CD4-positive, alpha-beta T cell (primary cell): ENCODE measurements around the gene CEP104. TPM values are rescaled to one million over a fixed set of nuclear protein-coding genes. Genes with fewer than 3 reads are reported as not detected.

Experiments used
- ATAC-seq: fragments of 200-7000 bp; cut with Tn5 transposase; one replicate; pipeline ENCODE4 v1.10.0; 2022; ENCODE audit warnings: mild to moderate bottlenecking; ENCODE audit not compliant: poor library complexity
- CTCF ChIA-PET: fragments of 350-600 bp; sonication (Branson Sonifier 250); formaldehyde crosslinking; loops from one replicate; lab custom pipeline; 2021; ENCODE audit warnings: antibody characterized with exemption, inconsistent platforms; lab: Charles Lee
- POLR2A ChIA-PET: fragments of 350-600 bp; sonication (Branson Sonifier 250); formaldehyde crosslinking; loops from one replicate; lab custom pipeline; 2021; ENCODE audit warnings: antibody characterized with exemption, inconsistent platforms; lab: Charles Lee
- DNase-seq, 14 experiments: peaks; one replicate each; pipeline ENCODE4 v3.0.0-alpha.2; 2013 to 2020; ENCODE audit warnings: mixed read lengths in 2 of 14
- H3K27ac ChIP-seq, 2 donors: one replicate each; pipeline versions ENCODE4 v1.5.1 to v1.7.0; 2013; ENCODE audit warnings: low read length in 2 of 2, low read depth in 1 of 2, mild to moderate bottlenecking in 1 of 2
- H3K27me3 ChIP-seq, 2 experiments: 1 replicate in 1 of 2; 2 replicates in 1 of 2; pipeline versions ENCODE4 v1.6.1 to v1.7.0; 2013; ENCODE audit warnings: low read length in 2 of 2, control low read depth in 1 of 2, mild to moderate bottlenecking in 1 of 2, moderate library complexity in 1 of 2; ENCODE audit not compliant: insufficient read depth in 2 of 2, control insufficient read depth in 1 of 2
- H3K36me3 ChIP-seq: one replicate; pipeline ENCODE4 v1.6.1; 2013; ENCODE audit warnings: low read length, control low read depth; ENCODE audit not compliant: insufficient read depth
- H3K4me1 ChIP-seq: one replicate; pipeline ENCODE4 v1.6.1; 2013; ENCODE audit warnings: low read length, control low read depth; ENCODE audit not compliant: insufficient read depth
- H3K4me3 ChIP-seq: one replicate; pipeline ENCODE4 v1.5.1; 2013; ENCODE audit warnings: mild to moderate bottlenecking, low read length, moderate library complexity
- H3K9me3 ChIP-seq, 2 experiments: 1 replicate in 1 of 2; 2 replicates in 1 of 2; pipeline versions ENCODE4 v1.6.1 to v1.7.0; 2013; ENCODE audit warnings: low read length in 2 of 2, mild to moderate bottlenecking in 2 of 2, control low read depth in 1 of 2, moderate library complexity in 1 of 2; ENCODE audit not compliant: control insufficient read depth in 1 of 2, insufficient read depth in 1 of 2
- H3K27ac Mint-ChIP-seq: one replicate; pipeline ENCODE4 v1.8.0; 2020; ENCODE audit warnings: mixed read lengths
- H3K27me3 Mint-ChIP-seq: one replicate; pipeline ENCODE4 v1.8.0; 2021; ENCODE audit warnings: mixed read lengths
- H3K36me3 Mint-ChIP-seq: one replicate; pipeline ENCODE4 v1.8.0; 2021; ENCODE audit warnings: low read depth, mixed read lengths
- H3K4me1 Mint-ChIP-seq: one replicate; pipeline ENCODE4 v1.8.0; 2021; ENCODE audit warnings: low read depth, mixed read lengths
- H3K4me3 Mint-ChIP-seq: one replicate; pipeline ENCODE4 v1.8.0; 2020; ENCODE audit warnings: mild to moderate bottlenecking, mixed read lengths
- H3K9me3 Mint-ChIP-seq: one replicate; pipeline ENCODE4 v1.8.0; 2020; ENCODE audit warnings: mixed read lengths
- intact Hi-C, 2 experiments: fragments of 100-400 bp; cut with DNase I in 1 of 2; cut with micrococcal nuclease in 1 of 2; formaldehyde crosslinking; loops; one replicate each; pipeline versions ENCODE4 v1.15.1 to v1.9.0; 2023 to 2025; cut with DNase I, micrococcal nuclease
- total RNA-seq, 174 experiments: library from RNA in 2 of 174; stranded (reverse) in 2 of 174; gene quantifications; one replicate each; pipeline ENCODE4 v1.2.3 and lab custom pipeline; 2021 to 2026
- TF ChIP-seq, protein P1 (sequence below): fragments of 200-600 bp; IDR thresholded peaks from one replicate; pipeline ENCODE4 v1.8.0; 2022; ENCODE audit warnings: antibody characterized with exemption, mild to moderate bottlenecking

Gene CEP104
- total RNA-seq, 2 experiments from 2014 or later = 16.6 to 20.5 TPM

DNA sequence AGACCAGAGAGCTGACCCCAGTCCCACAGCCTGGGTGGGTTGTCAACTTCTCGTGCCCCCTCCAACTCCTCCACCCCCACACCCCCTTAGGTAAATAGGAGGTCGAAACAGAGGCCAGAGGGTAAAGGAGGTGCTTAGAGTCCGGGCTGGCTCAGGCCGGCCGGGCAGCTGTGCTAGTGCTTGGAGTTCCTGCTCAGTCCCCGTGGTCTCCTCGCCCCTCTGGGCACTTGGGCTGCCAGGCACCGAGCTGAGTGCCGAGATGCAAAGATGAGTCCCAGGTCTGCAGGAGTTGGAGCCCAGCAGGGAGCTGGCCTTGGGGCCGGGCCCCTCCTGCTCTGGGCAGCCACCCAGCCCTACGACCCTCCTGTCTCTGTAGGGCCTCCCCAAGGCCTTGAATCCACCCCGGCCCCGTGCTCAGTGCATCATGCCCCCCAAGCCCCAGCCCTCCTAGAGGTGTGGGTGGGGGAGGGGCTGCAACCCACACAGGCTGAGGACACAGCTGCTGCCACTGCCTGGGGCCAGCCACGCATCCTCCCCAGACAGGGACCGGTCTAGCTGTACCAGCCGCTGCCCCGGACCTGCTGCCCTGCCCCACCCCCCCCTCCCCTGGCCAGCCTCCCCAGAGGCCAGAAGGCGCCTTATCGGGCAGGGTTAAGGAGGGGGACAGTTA is 82.6 kb downstream of the CEP104 start:
- no peak overlapping the region for H3K4me3 Mint-ChIP-seq
- no peaks in the 10 kb centered on the region for H3K27me3 Mint-ChIP-seq
- intact Hi-C loops = loop anchor here in 1 of 2 experiments (10.0 kb wide), 1 partner anchor 1250 kb away; the partner anchor contains the start of gene PANK4
- POLR2A ChIA-PET = interaction anchor here (1.7 kb wide), 1 partner anchor 22 kb away, joined by 7 read pairs; the partner anchor contains the start of gene LRRC47
- peaks cover 3% of the 10 kb centered on the region for H3K36me3 Mint-ChIP-seq
- H3K27me3 ChIP-seq = no peaks in the 10 kb centered on the region
- no peak overlapping the region for H3K27ac Mint-ChIP-seq
- CTCF ChIA-PET = interaction anchor here (1.2 kb wide), 1 partner anchor 50 kb away, joined by 3 read pairs; no protein-coding TSS in a partner anchor
- peaks cover 7% of the 10 kb centered on the region for H3K36me3 ChIP-seq
- no peaks in the 10 kb centered on the region for H3K9me3 Mint-ChIP-seq
- peaks cover 5% of the 10 kb centered on the region for H3K4me1 Mint-ChIP-seq
- peaks cover 33% of the 10 kb centered on the region for H3K4me1 ChIP-seq
- TF ChIP-seq, protein P1, sequence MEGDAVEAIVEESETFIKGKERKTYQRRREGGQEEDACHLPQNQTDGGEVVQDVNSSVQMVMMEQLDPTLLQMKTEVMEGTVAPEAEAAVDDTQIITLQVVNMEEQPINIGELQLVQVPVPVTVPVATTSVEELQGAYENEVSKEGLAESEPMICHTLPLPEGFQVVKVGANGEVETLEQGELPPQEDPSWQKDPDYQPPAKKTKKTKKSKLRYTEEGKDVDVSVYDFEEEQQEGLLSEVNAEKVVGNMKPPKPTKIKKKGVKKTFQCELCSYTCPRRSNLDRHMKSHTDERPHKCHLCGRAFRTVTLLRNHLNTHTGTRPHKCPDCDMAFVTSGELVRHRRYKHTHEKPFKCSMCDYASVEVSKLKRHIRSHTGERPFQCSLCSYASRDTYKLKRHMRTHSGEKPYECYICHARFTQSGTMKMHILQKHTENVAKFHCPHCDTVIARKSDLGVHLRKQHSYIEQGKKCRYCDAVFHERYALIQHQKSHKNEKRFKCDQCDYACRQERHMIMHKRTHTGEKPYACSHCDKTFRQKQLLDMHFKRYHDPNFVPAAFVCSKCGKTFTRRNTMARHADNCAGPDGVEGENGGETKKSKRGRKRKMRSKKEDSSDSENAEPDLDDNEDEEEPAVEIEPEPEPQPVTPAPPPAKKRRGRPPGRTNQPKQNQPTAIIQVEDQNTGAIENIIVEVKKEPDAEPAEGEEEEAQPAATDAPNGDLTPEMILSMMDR = no peak
- no peak overlapping the region for H3K27ac ChIP-seq
- peak in 1 of 14 experiments; percentile 44 for DNase-seq
- ATAC-seq = no peak
- no peak overlapping the region for H3K4me3 ChIP-seq
- no peaks in the 10 kb centered on the region for H3K9me3 ChIP-seq

DNA sequence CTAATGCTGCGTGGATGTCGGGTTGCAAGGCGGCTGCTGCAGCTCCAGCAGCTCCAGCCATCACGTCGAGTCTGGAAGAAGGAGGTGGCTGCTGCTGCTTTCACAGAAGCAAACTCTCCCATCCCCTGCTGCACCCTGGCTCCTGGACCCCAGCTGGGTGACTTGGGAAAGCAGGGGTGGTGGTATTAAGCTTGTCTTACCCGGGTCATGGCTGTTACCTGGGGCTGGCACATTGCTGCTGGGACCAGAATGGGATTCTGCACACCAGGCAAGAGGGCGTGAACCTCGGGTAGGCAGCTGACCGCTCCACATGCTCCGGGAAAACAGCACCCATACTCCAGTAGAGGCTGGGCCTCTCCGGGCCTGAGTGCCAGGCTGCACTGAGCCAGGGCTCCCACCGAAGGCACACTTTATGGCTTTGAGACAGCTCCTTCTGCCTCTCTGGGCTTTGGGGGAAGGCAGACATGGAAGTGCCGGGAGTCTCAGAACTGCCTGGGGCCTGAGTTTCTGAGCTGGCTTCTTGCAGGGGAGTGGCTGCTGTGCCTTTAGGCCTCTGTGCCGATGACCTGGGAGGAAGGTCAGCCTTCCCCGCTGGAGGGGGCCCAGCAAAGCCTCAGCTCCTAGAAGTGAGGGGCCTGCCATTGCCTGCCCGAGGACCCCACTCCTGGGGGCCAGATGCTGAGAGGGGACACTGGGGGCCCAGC is 83.3 kb downstream of the CEP104 start:
- Histone ChIP-seq H3K36me3 (peaks cover under 1% of the 10 kb centered on the region), H3K4me3 (no peak overlapping the region), H3K27ac (no peak overlapping the region), H3K27me3 (no peaks in the 10 kb centered on the region), H3K9me3 (no peaks in the 10 kb centered on the region), H3K4me1 (peaks cover 33% of the 10 kb centered on the region)
- H3K9me3 Mint-ChIP-seq = no peaks in the 10 kb centered on the region
- ATAC-seq (no peak), DNase-seq (peak in 1 of 14 experiments; percentile 20)
- CTCF ChIA-PET = no interaction called here
- TF ChIP-seq, protein P1 = no peak
- intact Hi-C loops = loop anchor here in 1 of 2 experiments (2.0 to 10.0 kb wide), 2 partner anchors 27 to 1249 kb away; partner anchors contain the start of gene PANK4
- no peak overlapping the region for H3K27ac Mint-ChIP-seq
- H3K36me3 Mint-ChIP-seq = no peaks in the 10 kb centered on the region
- POLR2A ChIA-PET = interaction anchor here (1.7 kb wide), 1 partner anchor 22 kb away, joined by 7 read pairs; the partner anchor contains the start of gene LRRC47
- H3K27me3 Mint-ChIP-seq = no peaks in the 10 kb centered on the region
- peaks cover 5% of the 10 kb centered on the region for H3K4me1 Mint-ChIP-seq
- peak overlapping the region; percentile 56 for H3K4me3 Mint-ChIP-seq

DNA sequence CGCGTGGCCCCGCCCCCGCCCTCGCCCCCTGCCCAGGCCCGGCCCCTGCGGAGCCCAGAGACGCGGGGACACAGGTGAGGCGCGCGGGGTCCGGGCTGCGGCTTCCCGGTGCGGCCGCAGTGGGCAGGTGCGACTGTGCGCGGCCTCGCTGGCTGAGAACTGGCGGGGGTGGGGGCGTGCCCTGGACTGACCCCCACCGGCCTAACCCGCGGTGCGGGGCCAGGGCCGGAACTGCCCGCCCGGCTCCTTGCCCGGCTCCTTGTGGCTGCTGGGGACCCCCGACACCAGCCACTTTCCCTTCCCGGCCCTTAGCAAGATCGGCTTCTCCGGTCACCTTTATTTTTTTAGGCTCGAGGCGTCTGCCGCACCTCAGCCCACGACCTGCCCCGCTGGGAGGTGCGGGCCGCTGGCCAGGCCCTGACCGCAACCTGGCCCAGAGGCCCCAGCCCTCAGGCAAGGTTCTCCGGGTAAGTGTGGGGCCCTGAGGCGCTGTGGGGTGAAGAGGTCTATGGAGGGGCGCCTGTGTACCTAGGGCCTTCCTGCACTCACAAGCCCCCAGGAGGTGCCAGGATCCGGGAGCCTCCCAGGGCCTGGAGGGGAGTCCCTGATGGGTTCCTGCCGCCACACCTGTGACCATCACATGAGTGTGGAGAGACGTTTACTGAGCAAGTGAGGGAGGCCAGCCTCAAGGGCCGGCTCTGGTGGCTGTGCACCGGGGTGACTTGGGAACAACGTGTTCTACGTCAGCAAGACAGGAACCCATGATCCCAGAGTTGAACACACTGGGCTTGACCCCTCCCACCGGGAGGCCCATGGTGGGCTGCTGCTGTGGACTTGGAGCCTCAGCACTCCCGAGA is 84.1 kb downstream of the CEP104 start, which contains the start of gene SMIM1:
TSS of gene SMIM1 (plus strand) at position 35 of the 857 bp plus-strand sequence. CDS start 2,625 bp downstream, outside the sequence.
- Mint-ChIP-seq H3K27me3 (no peaks in the 10 kb centered on the region), H3K27ac (peak within 1 kb of the TSS; percentile 39), H3K4me3 (peak within 1 kb of the TSS; percentile 80), H3K4me1 (peaks cover 5% of the 10 kb centered on the region), H3K36me3 (no peaks in the 10 kb centered on the region), H3K9me3 (no peaks in the 10 kb centered on the region)
- H3K4me3 ChIP-seq = peak within 1 kb of the TSS; percentile 55
- ChIA-PET POLR2A (interaction anchor here (1.7 kb wide), 1 partner anchor 23 kb away, joined by 7 read pairs; the partner anchor contains the start of gene LRRC47), CTCF (no interaction called here)
- peaks cover 33% of the 10 kb centered on the region for H3K4me1 ChIP-seq
- H3K27me3 ChIP-seq = no peaks in the 10 kb centered on the region
- no peaks in the 10 kb centered on the region for H3K9me3 ChIP-seq
- DNase-seq (peak in 2 of 14 experiments; percentile 32 to 48), ATAC-seq (no peak)
- TF ChIP-seq, protein P1 = no peak
- intact Hi-C loops = loop anchor here in 1 of 2 experiments (1.0 to 10.0 kb wide), 3 partner anchors 23 to 1248 kb away; partner anchors contain the start of genes LRRC47 and PANK4
- H3K27ac ChIP-seq = peak within 1 kb of the TSS in 1 of 2 donors; percentile 7
- no peaks in the 10 kb centered on the region for H3K36me3 ChIP-seq
